C4-2B (cell line): ENCODE measurements around the gene SLC46A1.

ENCODE experiments used
- CTCF ChIP-seq: fragments of 450-650 bp; conservative IDR thresholded peaks from 2 replicates; pipeline ENCODE4 v1.5.1; 2017; ENCODE audit warnings: mild to moderate bottlenecking
- ZFX ChIP-seq: fragments of 450-650 bp; IDR thresholded peaks from 2 replicates; pipeline ENCODE4 v1.6.1; 2017

GRCh38 chr17:28443901-28444638 is 38.1 kb upstream of the SLC46A1 start:
- TF ChIP-seq CTCF (no peak), ZFX (no peak)
